Measurements from ENCODE around the gene TEX14. TPM values are rescaled to one million over a fixed set of nuclear protein-coding genes. Genes with fewer than 3 reads are reported as not detected.

Gene TEX14
- total RNA-seq, 1 donor from 2014 or later, result 0.34 TPM

DNA sequence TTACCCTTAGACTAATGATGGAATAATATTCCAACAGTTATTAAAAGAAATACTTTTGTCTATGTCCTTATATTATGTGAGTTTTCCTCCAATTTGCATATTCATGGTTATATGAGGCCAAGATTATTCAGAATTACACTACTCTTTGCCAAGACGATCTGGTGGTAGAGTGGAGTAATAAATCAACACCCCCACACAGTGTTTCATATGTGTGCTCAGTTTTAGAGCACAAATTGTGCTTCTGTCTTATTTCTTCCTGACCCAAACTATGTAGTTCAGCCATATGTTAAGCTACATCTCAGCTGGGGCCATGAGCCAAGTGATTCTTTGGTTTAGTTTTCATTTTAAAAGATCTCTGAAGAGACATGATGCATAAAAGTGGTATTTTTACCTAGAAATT, 37.0 kb upstream of the TEX14 start:
- Mint-ChIP-seq H3K4me1 (no peaks in the 10 kb centered on the region), H3K36me3 (peaks cover 8% of the 10 kb centered on the region), H3K27me3 (ENCODE audit: low read depth) (no peaks in the 10 kb centered on the region), H3K4me3 (no peak overlapping the region), H3K9me3 (no peaks in the 10 kb centered on the region), H3K27ac (no peak overlapping the region)
- DNase-seq (ENCODE audit: low spot score in 2 of 2, unreplicated experiment in 2 of 2), result no peak
- TF ChIP-seq, protein P1, sequence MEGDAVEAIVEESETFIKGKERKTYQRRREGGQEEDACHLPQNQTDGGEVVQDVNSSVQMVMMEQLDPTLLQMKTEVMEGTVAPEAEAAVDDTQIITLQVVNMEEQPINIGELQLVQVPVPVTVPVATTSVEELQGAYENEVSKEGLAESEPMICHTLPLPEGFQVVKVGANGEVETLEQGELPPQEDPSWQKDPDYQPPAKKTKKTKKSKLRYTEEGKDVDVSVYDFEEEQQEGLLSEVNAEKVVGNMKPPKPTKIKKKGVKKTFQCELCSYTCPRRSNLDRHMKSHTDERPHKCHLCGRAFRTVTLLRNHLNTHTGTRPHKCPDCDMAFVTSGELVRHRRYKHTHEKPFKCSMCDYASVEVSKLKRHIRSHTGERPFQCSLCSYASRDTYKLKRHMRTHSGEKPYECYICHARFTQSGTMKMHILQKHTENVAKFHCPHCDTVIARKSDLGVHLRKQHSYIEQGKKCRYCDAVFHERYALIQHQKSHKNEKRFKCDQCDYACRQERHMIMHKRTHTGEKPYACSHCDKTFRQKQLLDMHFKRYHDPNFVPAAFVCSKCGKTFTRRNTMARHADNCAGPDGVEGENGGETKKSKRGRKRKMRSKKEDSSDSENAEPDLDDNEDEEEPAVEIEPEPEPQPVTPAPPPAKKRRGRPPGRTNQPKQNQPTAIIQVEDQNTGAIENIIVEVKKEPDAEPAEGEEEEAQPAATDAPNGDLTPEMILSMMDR (IDR thresholded peaks at IDR 0.05; ENCODE audit: unreplicated experiment), result no peak

DNA sequence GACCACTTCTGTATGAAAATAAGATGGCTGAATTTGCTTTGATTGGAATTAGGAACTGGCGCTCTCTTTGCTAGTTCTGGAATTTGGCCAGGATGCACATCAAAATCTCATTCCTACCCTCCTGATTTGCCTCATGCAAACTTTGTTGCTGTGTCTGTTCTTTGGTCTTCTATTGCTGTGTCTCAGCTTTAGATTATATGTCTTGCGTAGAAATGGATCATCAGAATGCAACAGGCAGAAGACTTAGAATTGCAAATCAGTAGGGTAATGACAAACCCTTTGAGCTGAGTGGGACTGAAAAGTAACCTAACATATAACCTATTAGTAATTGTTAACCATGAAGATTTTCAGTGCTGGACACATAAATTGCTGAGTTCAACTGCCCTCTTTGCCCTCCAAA, 30.9 kb upstream of the TEX14 start:
- Mint-ChIP-seq H3K27me3 (ENCODE audit: low read depth) (no peaks in the 10 kb centered on the region), H3K4me3 (no peak overlapping the region), H3K36me3 (peaks cover 13% of the 10 kb centered on the region), H3K4me1 (no peaks in the 10 kb centered on the region), H3K9me3 (no peaks in the 10 kb centered on the region), H3K27ac (no peak overlapping the region)
- TF ChIP-seq, protein P1 (IDR thresholded peaks at IDR 0.05; ENCODE audit: unreplicated experiment), result no peak
- no peak for DNase-seq (ENCODE audit: low spot score in 2 of 2, unreplicated experiment in 2 of 2)

DNA sequence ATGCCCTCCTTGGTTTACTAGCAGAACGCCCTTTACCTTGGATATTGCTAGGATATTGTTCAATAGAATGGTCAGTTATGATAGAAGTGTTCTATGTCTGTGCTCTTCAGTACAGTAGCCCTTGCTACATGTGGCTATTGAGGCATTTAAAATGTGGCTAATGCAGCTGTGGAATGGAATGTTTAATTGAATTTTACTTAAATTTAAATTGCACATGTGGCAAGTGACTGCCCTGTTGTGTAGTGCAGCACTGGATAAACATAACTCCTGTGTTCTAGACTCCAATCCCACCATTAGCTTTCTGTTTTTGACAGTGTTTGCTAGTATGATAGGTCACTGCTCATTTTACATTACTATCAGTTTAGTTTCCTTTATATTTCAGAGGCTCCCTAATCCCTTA, 30.4 kb upstream of the TEX14 start:
- H3K27ac Mint-ChIP-seq, result no peak overlapping the region
- TF ChIP-seq, protein P1 (IDR thresholded peaks at IDR 0.05; ENCODE audit: unreplicated experiment), result no peak
- peaks cover 13% of the 10 kb centered on the region for H3K36me3 Mint-ChIP-seq
- no peaks in the 10 kb centered on the region for H3K9me3 Mint-ChIP-seq
- H3K4me1 Mint-ChIP-seq, result no peaks in the 10 kb centered on the region
- no peak for DNase-seq (ENCODE audit: low spot score in 2 of 2, unreplicated experiment in 2 of 2)
- H3K4me3 Mint-ChIP-seq, result no peak overlapping the region
- no peaks in the 10 kb centered on the region for H3K27me3 Mint-ChIP-seq (ENCODE audit: low read depth)

DNA sequence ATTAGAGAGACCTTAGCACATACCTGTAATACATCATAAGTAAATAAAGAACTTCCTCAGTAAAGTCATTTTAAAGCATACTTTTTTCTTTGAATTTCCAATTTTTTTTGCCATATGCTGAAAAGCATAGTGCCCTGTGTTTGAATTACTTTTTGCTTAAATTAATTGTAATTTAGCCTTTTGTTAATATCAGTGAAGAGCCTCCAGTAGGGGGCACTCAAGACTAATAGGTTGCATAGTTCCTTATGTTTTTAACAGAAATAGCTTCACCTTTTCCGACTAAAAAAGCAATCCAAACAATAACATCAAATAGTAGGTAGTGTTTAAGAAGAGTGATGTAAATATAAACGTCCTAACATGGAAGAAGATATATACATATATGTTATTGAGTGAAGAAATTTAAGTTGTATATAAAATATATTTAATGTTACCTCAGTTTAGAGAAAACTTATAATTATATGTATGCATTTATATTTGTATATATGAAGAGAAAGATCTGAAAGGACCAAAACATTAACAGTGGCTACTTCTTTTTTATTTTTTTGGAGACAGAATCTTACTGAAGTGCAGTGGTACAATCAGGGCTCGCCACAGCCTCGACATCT, 19.2 kb upstream of the TEX14 start:
- no peaks in the 10 kb centered on the region for H3K27me3 Mint-ChIP-seq (ENCODE audit: low read depth)
- no peaks in the 10 kb centered on the region for H3K9me3 Mint-ChIP-seq
- H3K4me1 Mint-ChIP-seq, result no peaks in the 10 kb centered on the region
- TF ChIP-seq, protein P1 (IDR thresholded peaks at IDR 0.05; ENCODE audit: unreplicated experiment), result peak; percentile 82
- DNase-seq (ENCODE audit: low spot score in 2 of 2, unreplicated experiment in 2 of 2), result no peak
- peaks cover 17% of the 10 kb centered on the region for H3K36me3 Mint-ChIP-seq
- H3K4me3 Mint-ChIP-seq, result no peak overlapping the region
- H3K27ac Mint-ChIP-seq, result no peak overlapping the region

DNA sequence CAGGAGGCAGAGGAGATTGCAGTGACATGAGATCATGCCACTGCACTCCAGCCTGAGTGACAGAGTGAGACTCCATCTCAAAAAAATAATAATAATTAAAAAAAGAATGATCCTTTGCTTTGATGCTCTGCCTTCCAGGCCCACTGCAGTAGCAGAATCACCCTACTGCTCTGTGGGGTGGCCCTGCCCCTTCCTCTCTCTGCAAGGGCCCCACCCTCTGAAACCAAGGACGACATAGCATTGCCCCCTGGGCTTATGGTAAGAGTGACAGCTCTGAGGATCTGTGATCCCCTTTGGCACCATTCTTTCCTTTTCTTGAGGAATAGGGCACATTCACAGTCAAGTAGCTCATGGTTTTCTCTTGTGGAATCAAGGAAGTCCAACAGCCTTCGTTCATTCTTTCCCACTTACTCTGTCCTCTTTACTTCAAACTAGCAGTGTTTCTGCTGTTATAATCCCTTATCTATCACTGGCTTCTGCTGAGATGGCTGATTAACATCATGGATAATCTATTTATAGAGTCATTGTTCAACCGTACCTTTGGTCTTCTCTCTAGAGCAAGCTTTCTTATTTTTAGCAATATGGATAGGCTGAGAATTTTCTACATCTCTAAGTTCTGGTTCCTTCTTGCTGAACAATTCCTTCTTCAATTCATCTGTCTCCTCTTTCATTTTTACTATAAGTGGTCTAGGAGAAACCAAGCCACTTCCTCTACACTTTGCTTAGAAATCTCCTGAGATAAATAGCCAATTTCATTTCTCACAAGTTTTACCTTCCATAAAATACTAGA, 14.7 kb upstream of the TEX14 start:
- Mint-ChIP-seq H3K36me3 (peaks cover 22% of the 10 kb centered on the region), H3K9me3 (no peaks in the 10 kb centered on the region), H3K27ac (no peak overlapping the region), H3K27me3 (ENCODE audit: low read depth) (no peaks in the 10 kb centered on the region), H3K4me3 (no peak overlapping the region), H3K4me1 (peaks cover 3% of the 10 kb centered on the region)
- DNase-seq (ENCODE audit: low spot score in 2 of 2, unreplicated experiment in 2 of 2), result no peak
- TF ChIP-seq, protein P1 (IDR thresholded peaks at IDR 0.05; ENCODE audit: unreplicated experiment), result no peak
